PC-9 (cell line): ENCODE results near the gene DNAH6. TPM values are rescaled to one million over a fixed set of nuclear protein-coding genes. Genes with fewer than 3 reads are reported as not detected.

Experiments used
- BruUV-seq: library from RNA; stranded (reverse); fragments of 400-500 nt; replicated peaks from 2 replicates; lab custom pipeline; 2021; lab: Mats Ljungman, UMichigan
- CTCF ChIA-PET: fragments of 300-600 bp; sonication (Branson Sonifier 250); formaldehyde crosslinking; loops from one replicate; lab custom pipeline; 2022; ENCODE audit warnings: antibody characterized with exemption; lab: Charles Lee
- POLR2A ChIA-PET: fragments of 300-600 bp; sonication (Branson Sonifier 250); formaldehyde crosslinking; loops from one replicate; lab custom pipeline; 2022; ENCODE audit warnings: antibody characterized with exemption; ENCODE audit not compliant: unreplicated experiment; lab: Charles Lee
- DNase-seq, 2 experiments: peaks; one replicate each; pipeline versions ENCODE4 v3.0.0 to v3.0.0-alpha.2; 2015 to 2022; ENCODE audit warnings: mixed read lengths in 1 of 2
- H2AFZ ChIP-seq: fragments of 200-600 bp; sonication (generic); 2 replicates; pipeline ENCODE4 v1.8.1; 2017; ENCODE audit warnings: antibody characterized with exemption
- H3F3A ChIP-seq: fragments of 200-600 bp; sonication (generic); 2 replicates; pipeline ENCODE4 v1.8.1; 2017; ENCODE audit warnings: antibody characterized with exemption, mild to moderate bottlenecking, low read depth; ENCODE audit not compliant: insufficient read depth
- H3K27ac ChIP-seq: fragments of 200-600 bp; sonication (generic); 2 replicates; pipeline ENCODE4 v1.6.1; 2016; ENCODE audit warnings: mixed run types
- H3K27me3 ChIP-seq: fragments of 200-600 bp; sonication (generic); 2 replicates; pipeline ENCODE4 v1.6.1; 2016; ENCODE audit warnings: low read depth, mixed run types; ENCODE audit not compliant: insufficient read depth
- H3K36me3 ChIP-seq: fragments of 200-600 bp; sonication (generic); 2 replicates; pipeline ENCODE4 v1.6.1; 2016; ENCODE audit warnings: low read depth, mixed run types
- H3K4me1 ChIP-seq: fragments of 200-600 bp; sonication (generic); replicated peaks from 2 replicates; pipeline ENCODE4 v1.6.1; 2016; ENCODE audit warnings: mixed run types; ENCODE audit not compliant: insufficient read depth
- H3K4me2 ChIP-seq: fragments of 200-600 bp; sonication (generic); 2 replicates; pipeline ENCODE4 v1.6.1; 2017; ENCODE audit warnings: mixed run types
- H3K4me3 ChIP-seq: fragments of 200-600 bp; sonication (generic); 2 replicates; pipeline ENCODE4 v1.6.1; 2016; ENCODE audit warnings: mixed run types
- H3K79me2 ChIP-seq: fragments of 200-600 bp; sonication (generic); 2 replicates; pipeline ENCODE4 v1.6.1; 2017; ENCODE audit warnings: low read depth, mixed run types
- H3K9me2 ChIP-seq: fragments of 200-600 bp; sonication (generic); 2 replicates; pipeline ENCODE4 v1.8.1; 2017; ENCODE audit warnings: mild to moderate bottlenecking; ENCODE audit not compliant: insufficient read depth
- H3K9me3 ChIP-seq: fragments of 200-600 bp; sonication (generic); 2 replicates; pipeline ENCODE4 v1.8.1; 2016; ENCODE audit warnings: low read depth; ENCODE audit not compliant: insufficient read depth
- H4K20me1 ChIP-seq: fragments of 200-600 bp; sonication (generic); 2 replicates; pipeline ENCODE4 v1.8.1; 2017; ENCODE audit not compliant: insufficient read depth
- CTCF ChIP-seq: fragments of 200-600 bp; sonication (generic); conservative IDR thresholded peaks from 2 replicates; pipeline ENCODE4 v1.6.1; 2017; ENCODE audit warnings: mixed run types, antibody characterized with exemption, mild to moderate bottlenecking, moderate library complexity
- EZH2 ChIP-seq: fragments of 200-600 bp; sonication (generic); IDR thresholded peaks from 2 replicates; pipeline ENCODE4 v1.8.0; 2017; ENCODE audit warnings: antibody characterized with exemption, low read depth
- intact Hi-C: fragments of 100-400 bp; cut with micrococcal nuclease; formaldehyde crosslinking; loops from one replicate; pipeline ENCODE4 v1.10.0; 2022; ENCODE audit not compliant: unreplicated experiment
- total RNA-seq: library from RNA; stranded (reverse); gene quantifications from 2 replicates; pipeline ENCODE4 v1.2.3, GENCODE V29; 2021

DNAH6 gene
- total RNA-seq, 1 experiment from 2014 or later, result not detected

- H2AFZ ChIP-seq, result no peak overlapping the region
- no peaks in the 10 kb centered on the region for H3F3A ChIP-seq
- ChIA-PET CTCF (interaction anchor here (0.6 kb wide), 1 partner anchor 13 kb away, joined by 3 read pairs; no protein-coding TSS in a partner anchor), POLR2A (interaction anchor here (0.6 kb wide), 1 partner anchor 53 kb away, joined by 4 read pairs; no protein-coding TSS in a partner anchor)
- no peaks in the 10 kb centered on the region for H3K9me2 ChIP-seq
- H3K27ac ChIP-seq, result no peak overlapping the region
- no peaks in the 10 kb centered on the region for H3K79me2 ChIP-seq
- H3K36me3 ChIP-seq, result no peaks in the 10 kb centered on the region
- H3K4me2 ChIP-seq, result no peak overlapping the region
- no peaks in the 10 kb centered on the region for H4K20me1 ChIP-seq
- BruUV-seq, result no TSS peak
- no peak overlapping the region for H3K4me3 ChIP-seq
- no peaks in the 10 kb centered on the region for H3K9me3 ChIP-seq
- no peaks in the 10 kb centered on the region for H3K4me1 ChIP-seq
- no peak for DNase-seq
- H3K27me3 ChIP-seq, result peaks cover 5% of the 10 kb centered on the region; the same call in 1 of the 2 replicates
- intact Hi-C loops, result loop anchor here (10.0 kb wide), 1 partner anchor 272 kb away; no protein-coding TSS in a partner anchor
- TF ChIP-seq EZH2, result no peak
- no peak for TF ChIP-seq CTCF
These were observed 136.1 kb downstream of the DNAH6 start for GRCh38 chr2:84652431-84652830.

GRCh38 chr2:84653302-84653701 lies 137.0 kb downstream of the DNAH6 start:
- no peak for TF ChIP-seq CTCF
- TF ChIP-seq EZH2, result no peak
- Histone ChIP-seq H3K4me3 (no peak overlapping the region), H4K20me1 (no peaks in the 10 kb centered on the region), H3K79me2 (no peaks in the 10 kb centered on the region), H3K9me3 (no peaks in the 10 kb centered on the region), H3F3A (no peaks in the 10 kb centered on the region), H3K4me1 (no peaks in the 10 kb centered on the region), H3K27ac (no peak overlapping the region), H3K4me2 (no peak overlapping the region), H3K9me2 (no peaks in the 10 kb centered on the region), H3K27me3 (peaks cover 5% of the 10 kb centered on the region; the same call in 1 of the 2 replicates), H2AFZ (no peak overlapping the region), H3K36me3 (no peaks in the 10 kb centered on the region)
- ChIA-PET POLR2A (no interaction called here), CTCF (no interaction called here)
- DNase-seq, result no peak
- intact Hi-C loops, result loop anchor here (10.0 kb wide), 1 partner anchor 271 kb away; no protein-coding TSS in a partner anchor
- BruUV-seq, result no TSS peak

- Histone ChIP-seq H3K36me3 (no peaks in the 10 kb centered on the region), H3K27me3 (peaks cover 5% of the 10 kb centered on the region; the same call in 1 of the 2 replicates), H3K9me2 (no peaks in the 10 kb centered on the region), H3F3A (no peaks in the 10 kb centered on the region), H2AFZ (no peak overlapping the region), H3K27ac (no peak overlapping the region), H3K4me3 (no peak overlapping the region), H3K4me2 (no peak overlapping the region), H3K79me2 (no peaks in the 10 kb centered on the region), H3K4me1 (no peaks in the 10 kb centered on the region), H3K9me3 (no peaks in the 10 kb centered on the region), H4K20me1 (no peaks in the 10 kb centered on the region)
- no TSS peak for BruUV-seq
- intact Hi-C loops, result loop anchor here (10.0 kb wide), 1 partner anchor 270 kb away; no protein-coding TSS in a partner anchor
- ChIA-PET POLR2A (no interaction called here), CTCF (no interaction called here)
- DNase-seq, result no peak
- TF ChIP-seq EZH2 (no peak), CTCF (no peak)
These were observed 138.1 kb downstream of the DNAH6 start for GRCh38 chr2:84654414-84654813.
